IPS DF 4.7 (cell line): ENCODE measurements around the gene CAMKK1.

ENCODE experiments used
- DNase-seq: peaks from one replicate; pipeline ENCODE4 v3.0.0-alpha.2; 2013; ENCODE audit warnings: low spot score; ENCODE audit errors: extremely low read depth

The CAMKK1 gene

GRCh38 chr17:3893003-3893719 is at the start of gene CAMKK1:
TSS of gene CAMKK1 (minus strand) at chr17:3893053. CDS start at chr17:3885687, 7,366 bp downstream.
- DNase-seq, result no peak

GRCh38 chr17:3940965-3941698 is 48.3 kb upstream of the CAMKK1 start:
- DNase-seq, result no peak

DNA sequence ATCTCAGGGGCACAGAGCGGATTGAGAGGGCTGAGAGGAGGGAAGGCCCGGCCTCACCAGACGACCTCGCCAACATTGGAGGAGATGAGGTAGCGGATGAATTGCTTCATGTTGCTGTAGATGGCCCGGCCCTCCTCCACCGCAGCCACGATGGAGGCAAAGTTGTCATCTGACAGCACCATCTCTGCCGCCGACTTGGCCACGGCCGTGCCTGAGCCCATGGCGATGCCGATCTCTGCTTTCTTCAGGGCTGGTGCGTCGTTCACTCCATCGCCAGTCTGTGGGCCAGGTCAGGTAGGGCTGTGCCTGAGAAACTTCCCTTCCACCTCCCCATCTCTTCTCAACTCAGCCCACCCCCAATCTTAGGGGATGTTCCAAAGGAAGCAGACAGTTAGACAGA is 44.5 kb upstream of the CAMKK1 start:
- DNase-seq, result no peak

DNA sequence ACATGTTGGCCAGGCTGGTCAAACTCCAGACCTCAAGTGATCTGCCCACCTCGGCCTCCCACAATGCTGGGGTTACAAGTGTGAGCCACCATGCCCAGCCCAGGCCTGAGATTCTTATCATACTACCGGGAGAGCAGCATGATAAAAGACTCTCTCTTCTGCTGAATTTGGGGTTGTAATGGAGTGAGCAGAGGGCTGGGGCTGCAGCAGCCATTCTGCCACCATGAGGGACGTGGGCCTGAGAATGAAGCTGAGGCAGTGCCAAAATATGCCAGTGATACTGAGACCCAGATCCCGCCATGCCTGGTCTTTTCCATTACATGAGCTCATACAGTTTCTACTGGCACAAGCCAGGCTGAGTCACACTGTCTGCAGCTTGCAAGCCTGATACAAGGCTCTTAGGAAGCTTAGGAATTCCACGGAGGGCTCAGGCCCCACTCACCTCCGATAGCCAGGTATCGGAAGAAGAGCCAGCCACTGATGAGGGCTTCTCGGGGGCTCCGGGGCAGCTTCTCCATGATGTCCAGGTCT is 43.0 kb upstream of the CAMKK1 start:
- no peak for DNase-seq

- no peak for DNase-seq
These were observed 42.3 kb upstream of the CAMKK1 start for GRCh38 chr17:3935140-3935542.

- DNase-seq, result no peak
These were observed 36.9 kb upstream of the CAMKK1 start for GRCh38 chr17:3929764-3930163.

GRCh38 chr17:3929181-3929580 is 36.3 kb upstream of the CAMKK1 start:
- DNase-seq, result no peak

GRCh38 chr17:3928406-3928805 is 35.6 kb upstream of the CAMKK1 start:
- DNase-seq, result no peak

DNA sequence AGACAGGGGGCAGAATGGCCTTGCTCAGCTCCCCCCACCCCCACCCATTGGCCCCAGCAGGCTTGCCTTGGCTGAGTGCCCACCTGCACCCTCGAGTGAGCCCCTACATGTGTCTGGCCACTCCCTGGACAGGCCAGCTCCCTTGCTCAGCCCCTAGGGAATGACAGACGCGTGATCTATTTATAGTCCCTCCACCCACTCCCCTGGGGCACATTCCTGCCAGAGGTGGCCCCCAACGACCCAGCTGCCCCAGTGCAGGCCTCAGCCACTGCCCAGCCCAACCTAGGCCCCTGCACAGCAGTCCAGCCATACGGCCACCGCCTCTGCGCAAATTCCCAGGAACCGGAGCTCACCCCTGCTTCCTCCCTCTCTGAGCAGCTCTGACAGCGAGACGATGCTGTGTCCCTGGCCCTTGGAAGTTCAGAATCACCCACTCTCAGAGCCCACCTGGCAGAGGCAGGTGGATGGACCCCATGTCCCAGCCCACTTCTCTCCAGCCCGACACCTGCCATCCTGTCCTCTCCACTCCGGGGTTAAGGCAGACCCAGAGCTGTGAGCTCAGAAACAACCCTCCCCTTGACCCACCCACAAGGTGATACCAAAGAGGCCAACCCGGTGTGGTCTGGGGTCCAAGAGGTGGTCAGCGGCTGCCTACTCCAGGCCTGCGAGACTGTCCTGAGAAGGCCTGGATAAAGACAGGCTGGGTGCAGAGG is 34.9 kb upstream of the CAMKK1 start:
- no peak for DNase-seq

GRCh38 chr17:3926860-3927627 is 34.2 kb upstream of the CAMKK1 start:
- DNase-seq, result no peak

- no peak for DNase-seq
These were observed 33.0 kb upstream of the CAMKK1 start for GRCh38 chr17:3925684-3926485.

DNA sequence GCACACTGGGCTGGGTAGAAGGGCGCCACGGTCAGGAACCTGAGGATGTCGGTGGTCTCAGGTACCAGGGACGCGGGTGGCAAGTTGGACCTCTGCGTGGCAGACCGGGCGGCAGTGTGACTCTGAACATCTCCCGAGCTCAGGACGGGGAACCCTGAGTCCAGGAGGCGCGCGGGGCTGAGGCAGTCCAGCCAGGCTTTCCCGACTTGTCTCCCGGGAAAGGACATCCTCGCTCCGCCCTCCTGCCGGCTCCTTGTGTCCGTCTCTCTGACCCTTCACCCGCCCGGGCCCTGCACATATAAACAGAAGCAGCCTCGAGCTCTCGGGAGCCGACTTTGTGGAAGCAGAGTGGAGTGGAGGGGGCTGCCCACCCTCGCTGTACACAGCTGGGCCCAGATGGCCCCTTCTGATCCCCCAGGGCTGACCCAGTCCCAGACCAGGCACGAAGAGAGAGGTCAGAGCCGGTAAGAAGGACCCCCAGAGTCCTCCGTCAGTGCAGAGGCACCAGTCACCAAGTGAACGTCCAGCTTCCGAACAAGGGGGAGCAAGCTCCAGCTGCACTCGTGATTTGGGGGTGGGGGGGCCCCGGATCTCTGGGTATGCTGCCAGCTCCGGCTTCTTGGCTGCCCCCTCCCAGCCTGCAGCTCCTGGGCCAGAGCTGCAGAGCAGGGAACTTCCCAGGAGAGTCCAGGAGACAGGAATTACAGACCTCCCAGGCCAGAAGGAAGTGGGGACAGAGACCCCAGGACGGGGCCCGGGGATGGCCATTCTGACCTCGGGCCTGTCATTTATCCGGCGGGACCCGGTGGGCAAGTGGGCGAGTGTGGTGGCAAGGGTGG is 31.9 kb upstream of the CAMKK1 start:
- no peak for DNase-seq

- no peak for DNase-seq
These were observed 30.8 kb upstream of the CAMKK1 start for GRCh38 chr17:3923466-3924190.

- no peak for DNase-seq
These were observed 29.9 kb upstream of the CAMKK1 start for GRCh38 chr17:3922765-3923164.

DNA sequence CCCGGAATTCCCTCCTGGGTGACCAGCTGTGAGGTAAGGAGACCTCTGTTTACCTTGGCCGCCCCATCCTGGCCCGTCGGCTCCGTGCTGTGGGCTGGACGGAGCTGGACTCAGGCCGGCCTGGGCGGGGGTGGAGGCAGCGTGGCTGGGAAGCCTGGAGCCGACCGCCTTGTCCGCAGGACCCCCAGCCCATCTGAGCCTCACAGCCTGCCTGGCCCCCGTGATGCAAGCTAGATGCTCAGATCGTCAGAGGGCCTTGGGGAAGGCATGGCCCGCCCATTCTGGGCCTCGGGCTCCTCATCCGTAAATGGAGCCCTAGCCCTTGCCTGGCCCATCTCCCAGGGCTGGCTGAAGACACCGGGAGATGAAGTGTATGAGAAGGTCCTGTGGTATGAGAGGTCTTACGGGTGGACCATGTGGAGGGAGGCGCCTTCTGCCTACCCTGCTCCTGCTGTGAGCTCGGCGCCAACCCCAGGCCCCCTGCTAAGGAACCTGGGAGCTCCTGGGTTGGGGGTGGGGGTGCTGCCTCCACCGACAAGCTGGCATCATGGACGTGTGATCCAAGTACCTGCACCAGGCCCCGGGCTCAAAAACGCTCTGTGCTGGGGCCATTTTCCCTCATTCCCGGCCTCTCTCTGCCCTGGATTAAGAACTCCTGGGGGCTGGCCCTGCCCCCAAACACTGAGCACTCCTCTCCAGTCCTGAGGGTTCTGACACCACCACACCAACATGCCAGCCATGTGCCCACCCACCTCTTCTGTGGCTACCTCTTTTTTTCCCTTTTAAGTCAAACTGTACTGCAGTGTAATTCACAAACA is 28.9 kb upstream of the CAMKK1 start:
- no peak for DNase-seq

DNA sequence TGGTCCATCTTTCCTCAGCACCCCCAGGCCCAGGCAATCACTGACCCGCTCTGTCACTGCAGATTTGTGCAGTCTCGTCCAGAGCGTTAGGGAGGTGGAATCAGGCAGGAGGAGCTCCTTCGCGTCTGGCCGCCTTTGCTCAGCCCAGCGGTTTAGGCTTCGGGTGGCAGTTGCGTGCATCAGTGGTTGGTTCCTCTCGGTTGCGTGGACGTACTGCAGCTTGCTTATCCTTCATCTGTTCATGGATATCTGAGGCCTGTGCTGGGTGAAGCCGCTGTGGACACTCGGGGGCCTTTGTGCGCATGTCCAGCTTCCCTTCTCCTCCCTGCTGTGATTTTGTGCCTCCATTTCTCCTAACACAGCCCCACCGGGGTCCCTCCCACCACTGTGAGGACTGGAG is 28.2 kb upstream of the CAMKK1 start:
- DNase-seq, result no peak

- DNase-seq, result no peak
These were observed 26.3 kb upstream of the CAMKK1 start for GRCh38 chr17:3919123-3919624.
